Measurements from ENCODE around the gene MAP1LC3A.

DNA sequence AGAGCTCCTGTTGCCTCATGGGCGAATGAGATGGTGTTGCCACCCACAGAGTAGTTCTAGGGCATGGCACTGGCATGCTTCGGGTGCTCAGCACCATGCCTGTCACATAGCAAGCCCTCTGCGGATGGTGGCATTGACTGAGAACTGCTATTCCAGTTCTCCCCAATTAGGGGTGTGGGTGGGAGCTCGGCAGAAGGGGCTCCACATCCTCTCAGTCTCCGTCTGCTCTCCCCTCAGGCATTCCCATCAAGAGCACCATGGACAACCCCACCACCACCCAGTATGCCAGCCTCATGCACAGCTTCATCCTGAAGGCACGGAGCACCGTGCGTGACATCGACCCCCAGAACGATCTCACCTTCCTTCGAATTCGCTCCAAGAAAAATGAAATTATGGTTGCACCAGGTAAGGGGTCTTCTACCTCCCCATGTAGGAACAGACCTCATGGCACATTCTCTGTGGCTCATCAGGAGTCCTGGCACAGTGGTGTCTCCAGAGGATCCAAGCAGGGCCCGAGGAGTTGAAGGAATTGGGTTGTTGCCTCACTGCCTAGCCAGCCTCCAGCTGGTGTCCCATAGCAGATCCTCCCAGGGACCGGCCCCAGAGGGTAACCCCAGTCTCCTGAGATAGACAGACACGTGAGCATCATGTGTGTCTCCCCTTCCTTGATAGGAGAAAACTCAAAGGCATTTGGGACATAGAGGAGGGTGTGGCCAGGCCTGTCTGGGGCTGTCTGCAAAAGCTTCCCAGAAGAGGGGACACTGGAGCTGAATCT lies 23.9 kb upstream of the MAP1LC3A start:
- TF ChIP-seq CTCF (conservative IDR thresholded peaks at IDR 0.05; ENCODE audit: low read depth, low read length) (no peak), EZH2 (IDR thresholded peaks at IDR 0.05; ENCODE audit: borderline replicate concordance, low read depth, low read length, poor library complexity, severe bottlenecking) (no peak)
